Erythroblast (primary cell): ENCODE results near the gene PRICKLE1.

Experiments
- GATA1 ChIP-seq: IDR thresholded peaks from 2 replicates; pipeline ENCODE4 v1.6.1; 2011; ENCODE audit warnings: low read depth, mild to moderate bottlenecking, control low read depth, low read length, moderate library complexity
- POLR2A ChIP-seq: IDR thresholded peaks from 2 replicates; pipeline ENCODE4 v1.6.1; 2011; ENCODE audit warnings: mild to moderate bottlenecking, low read length

DNA sequence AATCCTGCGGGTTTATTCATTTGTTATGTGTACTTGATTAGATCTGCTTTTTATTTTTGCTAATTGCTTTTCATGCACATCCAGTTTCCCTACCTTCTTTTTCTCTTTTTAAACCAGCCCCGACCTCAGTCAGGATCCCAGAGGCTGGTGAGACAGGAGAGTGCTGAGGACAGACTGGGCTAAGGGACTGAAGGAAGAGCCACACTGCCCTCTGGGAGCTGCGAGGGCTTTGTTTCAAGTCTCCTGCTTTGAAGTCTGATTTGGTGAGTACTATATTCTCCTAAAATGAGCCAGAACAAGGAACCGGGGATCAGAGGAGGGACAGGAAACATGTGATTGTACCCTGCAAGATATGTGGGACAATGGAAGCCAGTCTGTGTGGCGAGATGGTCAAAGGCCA lies 23.9 kb downstream of the PRICKLE1 start:
- no peak for TF ChIP-seq POLR2A
- no peak for TF ChIP-seq GATA1
